ENCODE results near the gene QSOX1. TPM values are rescaled to one million over a fixed set of nuclear protein-coding genes. Genes with fewer than 3 reads are reported as not detected.

Gene QSOX1
- total and polyA plus RNA-seq, 8 donors = 67.5 to 143 (median 112) TPM

DNA sequence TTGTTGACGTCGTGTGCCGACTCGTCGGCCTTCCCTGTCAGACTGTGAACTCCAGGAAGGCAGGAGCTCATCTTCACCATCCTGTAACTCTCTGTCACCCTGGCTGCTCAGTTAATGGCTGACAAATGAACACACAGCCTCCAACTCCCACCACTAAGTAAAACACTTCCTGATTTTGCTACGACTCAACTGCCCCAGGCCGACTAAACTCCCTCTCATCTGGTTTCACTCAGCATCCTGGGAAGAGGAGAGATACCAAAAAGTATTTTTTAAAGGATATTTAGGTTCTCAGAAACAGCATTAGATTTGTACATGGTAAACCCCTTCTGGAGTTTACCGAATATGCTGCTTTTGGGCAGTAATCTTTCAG lies 57.2 kb downstream of the QSOX1 start:
- FAIRE-seq (no peak), DNase-seq (no peak), ATAC-seq (no peak)
- H3K36me3 ChIP-seq = no peaks in the 10 kb centered on the region
- no peak for TF ChIP-seq CTCF (IDR thresholded peaks at IDR 0.05)
- H3K27me3 ChIP-seq = no peaks in the 10 kb centered on the region
- H3K4me1 ChIP-seq = no peaks in the 10 kb centered on the region
- WGBS, 2 donors = 50 to 62% methylated on average over 8 of the region's 8 CpGs
- intact Hi-C loops (cut with DNase I) = no loop called here
- H3K27ac ChIP-seq = no peak overlapping the region
- H3K4me3 ChIP-seq = no peak overlapping the region
- no peaks in the 10 kb centered on the region for H3K9me3 ChIP-seq

DNA sequence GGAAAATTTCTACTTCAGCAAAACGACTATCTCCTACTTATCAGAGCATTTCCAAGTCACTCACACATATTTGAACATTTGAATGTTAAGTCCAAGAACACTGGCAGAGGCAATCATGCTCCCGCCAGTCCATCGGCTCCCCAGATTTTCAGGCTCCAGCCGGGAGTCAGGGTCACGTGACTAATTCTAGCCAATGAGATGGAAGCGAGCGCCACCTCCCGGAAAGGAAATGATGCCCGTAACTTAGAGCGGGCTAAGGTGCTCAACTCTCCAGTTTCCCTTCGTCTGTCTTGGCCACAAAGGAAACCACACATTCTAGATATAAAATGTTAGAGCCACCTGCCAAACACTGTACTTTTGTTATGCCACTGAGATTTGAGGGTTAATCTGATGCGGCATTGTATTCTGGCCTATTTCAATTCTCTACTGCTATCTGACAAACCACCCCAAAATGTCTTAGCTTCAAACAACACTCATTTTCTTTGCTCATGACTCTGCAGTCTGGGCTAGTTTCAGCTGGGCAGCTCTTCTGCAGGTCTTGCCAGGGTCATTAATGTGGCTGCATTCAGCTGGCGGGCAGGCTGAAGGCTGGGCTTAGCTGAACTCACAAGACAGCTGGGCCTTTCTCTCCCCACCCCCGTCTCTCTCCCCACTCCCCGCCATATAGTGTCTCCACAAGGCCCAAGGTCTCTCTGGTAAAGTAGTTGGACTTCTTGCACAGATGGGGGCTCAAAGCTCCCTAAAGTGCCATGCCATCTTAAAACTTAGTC lies 58.9 kb downstream of the QSOX1 start:
- no peaks in the 10 kb centered on the region for H3K27me3 ChIP-seq
- no peak for FAIRE-seq
- no peak for TF ChIP-seq CTCF (IDR thresholded peaks at IDR 0.05)
- no peaks in the 10 kb centered on the region for H3K36me3 ChIP-seq
- no peaks in the 10 kb centered on the region for H3K9me3 ChIP-seq
- H3K4me1 ChIP-seq = no peaks in the 10 kb centered on the region
- intact Hi-C loops (cut with DNase I) = no loop called here
- WGBS, 2 donors = 72 to 78% methylated on average over 15 of the region's 15 CpGs
- no peak for DNase-seq
- ATAC-seq = no peak
- H3K4me3 ChIP-seq = no peak overlapping the region
- H3K27ac ChIP-seq = no peak overlapping the region

- Histone ChIP-seq H3K27me3 (no peaks in the 10 kb centered on the region), H3K36me3 (no peaks in the 10 kb centered on the region), H3K27ac (no peak overlapping the region), H3K4me3 (no peak overlapping the region), H3K9me3 (no peaks in the 10 kb centered on the region), H3K4me1 (no peaks in the 10 kb centered on the region)
- ATAC-seq (no peak), FAIRE-seq (no peak), DNase-seq (no peak)
- WGBS, 2 donors = 85 to 86% methylated on average over 22 of the region's 22 CpGs
- intact Hi-C loops (cut with DNase I) = no loop called here
- no peak for TF ChIP-seq CTCF (IDR thresholded peaks at IDR 0.05)
Measured at GRCh38 chr1:180215856-180216625, 61.4 kb downstream of the QSOX1 start.

DNA sequence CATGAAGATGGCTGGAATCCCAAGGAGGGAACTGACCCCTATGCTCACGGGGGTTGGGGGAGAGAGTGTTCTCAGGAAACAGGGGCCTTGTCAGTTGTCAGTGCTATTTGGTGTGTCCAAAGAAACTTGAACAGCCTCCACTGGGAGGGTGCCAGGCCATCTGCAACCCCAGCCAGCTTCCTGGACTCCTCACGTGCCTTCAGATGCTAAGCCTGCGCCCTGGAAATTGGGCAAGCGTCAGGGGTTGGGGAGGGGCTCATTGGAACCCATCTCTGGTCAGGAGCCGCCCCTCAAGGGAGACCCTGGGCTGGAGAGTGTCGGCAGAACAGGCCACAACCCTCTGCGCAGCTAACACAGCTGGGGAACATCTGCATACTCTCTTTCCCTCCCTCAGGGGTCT lies 62.3 kb downstream of the QSOX1 start:
- H3K4me1 ChIP-seq = no peaks in the 10 kb centered on the region
- DNase-seq (no peak), FAIRE-seq (no peak), ATAC-seq (no peak)
- H3K36me3 ChIP-seq = no peaks in the 10 kb centered on the region
- intact Hi-C loops (cut with DNase I) = no loop called here
- 73 to 85% methylated on average over 7 of the region's 7 CpGs for WGBS, 2 donors
- H3K9me3 ChIP-seq = no peaks in the 10 kb centered on the region
- TF ChIP-seq CTCF (IDR thresholded peaks at IDR 0.05) = no peak
- H3K27ac ChIP-seq = no peak overlapping the region
- no peaks in the 10 kb centered on the region for H3K27me3 ChIP-seq
- no peak overlapping the region for H3K4me3 ChIP-seq

Measured in pancreas (tissue), 10 donors.